Fibroblast of lung (primary cell): Measurements from ENCODE around the gene TMEM19. TPM values are rescaled to one million over a fixed set of nuclear protein-coding genes. Genes with fewer than 3 reads are reported as not detected.
A peak's percentile ranks its signal among the peaks of the same experiment; 100 is the strongest.

Experiments
- DNase-seq, 2 donors: peaks; one replicate each; pipeline versions ENCODE4 v3.0.0 to v3.0.0-alpha.2; 2010; ENCODE audit warnings: low read depth in 2 of 2
- H2AFZ ChIP-seq: 2 replicates; pipeline ENCODE4 v1.5.1; 2012; ENCODE audit warnings: low read length, control low read depth, inconsistent platforms
- H3K27ac ChIP-seq: 2 replicates; pipeline ENCODE4 v1.5.1; 2011; ENCODE audit warnings: low read length, control low read depth; ENCODE audit not compliant: insufficient read depth
- H3K27me3 ChIP-seq: 2 replicates; pipeline ENCODE4 v1.5.1; 2011; ENCODE audit warnings: mild to moderate bottlenecking, low read length; ENCODE audit not compliant: control insufficient read depth, insufficient read depth
- H3K36me3 ChIP-seq: 2 replicates; pipeline ENCODE4 v1.5.1; 2011; ENCODE audit warnings: low read length; ENCODE audit not compliant: control insufficient read depth, insufficient read depth
- H3K4me1 ChIP-seq: 2 replicates; pipeline ENCODE4 v1.5.1; 2011; ENCODE audit warnings: low read length; ENCODE audit not compliant: control insufficient read depth, insufficient read depth; ENCODE audit errors: extremely low read depth
- H3K4me2 ChIP-seq: 2 replicates; pipeline ENCODE4 v1.5.1; 2011; ENCODE audit warnings: low read length, control low read depth; ENCODE audit not compliant: insufficient read depth; ENCODE audit errors: extremely low read depth
- H3K4me3 ChIP-seq, 4 experiments: fragments of 200-600 bp in 1 of 4; sonication (generic) in 1 of 4; replicated peaks in 1 of 4; 2 replicates each; pipeline ENCODE4 v1.5.1; 2011 to 2016; ENCODE audit warnings: low read length in 4 of 4, low read depth in 3 of 4, mild to moderate bottlenecking in 3 of 4, control low read depth in 2 of 4, inconsistent platforms in 1 of 4, mixed read lengths in 1 of 4; ENCODE audit not compliant: insufficient read depth in 1 of 4; ENCODE audit errors: control extremely low read depth in 1 of 4
- H3K79me2 ChIP-seq: 2 replicates; pipeline ENCODE4 v1.5.1; 2012; ENCODE audit warnings: mild to moderate bottlenecking, low read length, inconsistent platforms; ENCODE audit not compliant: control insufficient read depth, insufficient read depth
- H3K9ac ChIP-seq: 2 replicates; pipeline ENCODE4 v1.5.1; 2011; ENCODE audit warnings: mild to moderate bottlenecking, low read length, control low read depth; ENCODE audit not compliant: insufficient read depth
- H3K9me3 ChIP-seq: 2 replicates; pipeline ENCODE4 v1.5.1; 2012; ENCODE audit warnings: low read depth, low read length; ENCODE audit not compliant: control insufficient read depth, insufficient read depth
- H4K20me1 ChIP-seq: 2 replicates; pipeline ENCODE4 v1.5.1; 2011; ENCODE audit warnings: low read length; ENCODE audit not compliant: control insufficient read depth, insufficient read depth; ENCODE audit errors: extremely low read depth
- CTCF ChIP-seq, 2 donors: IDR thresholded peaks in 1 of 2; conservative IDR thresholded peaks in 1 of 2; 1 replicate in 1 of 2; 2 replicates in 1 of 2; pipeline ENCODE4 v1.5.1; 2011 to 2012; ENCODE audit warnings: low read length in 2 of 2, control low read depth in 1 of 2, inconsistent platforms in 1 of 2, low read depth in 1 of 2, mild to moderate bottlenecking in 1 of 2
- EZH2 ChIP-seq: IDR thresholded peaks from 2 replicates; pipeline ENCODE4 v1.5.1; 2012; ENCODE audit warnings: low read length, control low read depth, mild to moderate bottlenecking; ENCODE audit errors: missing control alignments
- polyA plus RNA-seq, 2 donors: library from polyadenylated mRNA; depleted of rRNA in 1 of 2; stranded (reverse) in 1 of 2; unstranded in 1 of 2; fragments of >200 nt; gene quantifications; 2 replicates each; pipeline ENCODE4 v1.2.1, GENCODE V29; 2011 to 2012; ENCODE audit warnings: missing spikeins in 1 of 2
- total RNA-seq: library from RNA; depleted of rRNA; stranded (reverse); fragments of >200 nt; gene quantifications from 2 replicates; pipeline ENCODE4 v1.2.1, GENCODE V29; 2014

Gene TMEM19
- total and polyA plus RNA-seq, 2 donors (not counting 1 experiment from before 2014, with no cell fraction given) = 19.6 to 25.1 TPM

- Histone ChIP-seq H3K4me2 (no peak overlapping the region), H3K27me3 (no peaks in the 10 kb centered on the region), H3K9me3 (no peaks in the 10 kb centered on the region), H4K20me1 (no peaks in the 10 kb centered on the region), H3K79me2 (no peaks in the 10 kb centered on the region), H3K4me3 (no peak overlapping the region), H3K4me1 (no peaks in the 10 kb centered on the region), H3K9ac (no peak overlapping the region), H2AFZ (no peak overlapping the region), H3K27ac (no peak overlapping the region), H3K36me3 (peaks cover 3% of the 10 kb centered on the region)
- TF ChIP-seq CTCF (conservative IDR thresholded peaks at IDR 0.05 in 1 of 2, IDR thresholded peaks at IDR 0.05 in 1 of 2; ENCODE audit: low read depth in 1 of 2, low read length in 2 of 2) (no peak), EZH2 (no peak)
- DNase-seq = no peak
Observed at GRCh38 chr12:71702590-71702989, 16.7 kb downstream of the TMEM19 start.

GRCh38 chr12:71703206-71703605, 17.3 kb downstream of the TMEM19 start:
- no peaks in the 10 kb centered on the region for H3K27me3 ChIP-seq
- H3K36me3 ChIP-seq = peaks cover 3% of the 10 kb centered on the region
- H3K27ac ChIP-seq = no peak overlapping the region
- no peak overlapping the region for H2AFZ ChIP-seq
- H3K9ac ChIP-seq = no peak overlapping the region
- H3K9me3 ChIP-seq = no peaks in the 10 kb centered on the region
- no peak overlapping the region for H3K4me3 ChIP-seq
- TF ChIP-seq EZH2 (no peak), CTCF (conservative IDR thresholded peaks at IDR 0.05 in 1 of 2, IDR thresholded peaks at IDR 0.05 in 1 of 2; ENCODE audit: low read depth in 1 of 2, low read length in 2 of 2) (no peak)
- no peaks in the 10 kb centered on the region for H4K20me1 ChIP-seq
- DNase-seq = peak in 1 of 2 donors; percentile 25
- no peaks in the 10 kb centered on the region for H3K79me2 ChIP-seq
- H3K4me2 ChIP-seq = no peak overlapping the region
- H3K4me1 ChIP-seq = no peaks in the 10 kb centered on the region

GRCh38 chr12:71704920-71705319, 19.0 kb downstream of the TMEM19 start:
- no peak for DNase-seq
- Histone ChIP-seq H4K20me1 (no peaks in the 10 kb centered on the region), H3K27ac (no peak overlapping the region), H2AFZ (no peak overlapping the region), H3K79me2 (no peaks in the 10 kb centered on the region), H3K9me3 (no peaks in the 10 kb centered on the region), H3K36me3 (peaks cover 3% of the 10 kb centered on the region), H3K4me1 (peaks cover 3% of the 10 kb centered on the region), H3K4me2 (no peak overlapping the region), H3K4me3 (no peak overlapping the region), H3K27me3 (no peaks in the 10 kb centered on the region), H3K9ac (no peak overlapping the region)
- no peak for TF ChIP-seq CTCF (conservative IDR thresholded peaks at IDR 0.05 in 1 of 2, IDR thresholded peaks at IDR 0.05 in 1 of 2; ENCODE audit: low read depth in 1 of 2, low read length in 2 of 2)
- no peak for TF ChIP-seq EZH2
